Right lobe of liver (tissue), 4 donors: Measurements from ENCODE around the gene THSD7A.

ENCODE experiments used
- CTCF ChIP-seq, 4 donors: fragments of 200-600 bp in 3 of 4; fragments of 450-650 bp in 1 of 4; IDR thresholded peaks; one replicate each; pipeline versions ENCODE4 v1.5.1 to v1.8.0; 2016 to 2022; ENCODE audit warnings: antibody characterized with exemption in 4 of 4, mild to moderate bottlenecking in 2 of 4
- POLR2A ChIP-seq: fragments of 450-650 bp; IDR thresholded peaks from one replicate; pipeline ENCODE4 v1.6.1; 2017; ENCODE audit warnings: antibody characterized with exemption, mild to moderate bottlenecking
- donor health status: DM: no; HTN: no; CAD: no.
- donor health status: DM: no; HTN: no; CAD: no.
- donor health status: DM: no; HTN: yes; CAD: no.

GRCh38 chr7:11436773-11437524 is 395.0 kb downstream of the THSD7A start:
- TF ChIP-seq CTCF (IDR thresholded peaks at IDR 0.05) (no peak), POLR2A (no peak)
